GM12878 (cell line): ENCODE measurements around the gene IGFBP2. TPM values are rescaled to one million over a fixed set of nuclear protein-coding genes. Genes with fewer than 3 reads are reported as not detected.

Experiments
- ATAC-seq: fragments of 200-7000 bp; cut with Tn5 transposase; 3 replicates; pipeline ENCODE4 v1.9.1; 2020; ENCODE audit warnings: mild to moderate bottlenecking, moderate library complexity
- BruUV-seq: library from RNA; stranded (reverse); fragments of 400-500 nt; replicated peaks from 2 replicates; lab custom pipeline; 2021; lab: Mats Ljungman, UMichigan
- CTCF ChIA-PET: fragments of 300-600 bp; sonication (Branson Sonifier 250); formaldehyde crosslinking; extraction: SDS; loops from one replicate; lab custom pipeline; 2021; ENCODE audit warnings: inconsistent platforms; lab: Yijun Ruan, JAX
- POLR2A ChIA-PET: fragments of 350-600 bp; formaldehyde crosslinking; extraction: SDS; loops from one replicate; lab custom pipeline; 2021; ENCODE audit warnings: inconsistent platforms; lab: Charles Lee
- RAD21 ChIA-PET: fragments of 300-600 bp; sonication (Branson Sonifier 250); formaldehyde crosslinking; loops from one replicate; lab custom pipeline; 2023; ENCODE audit warnings: antibody characterized with exemption; ENCODE audit not compliant: unreplicated experiment; lab: Charles Lee
- SMC1A ChIA-PET: fragments of 300-600 bp; sonication (Branson Sonifier 250); formaldehyde crosslinking; loops from one replicate; lab custom pipeline; 2023; ENCODE audit not compliant: unreplicated experiment, uncharacterized antibody; lab: Charles Lee
- DNase-seq: peaks from one replicate; pipeline ENCODE4 v3.0.0-alpha.2; 2011; ENCODE audit warnings: low read depth, low spot score
- FAIRE-seq: peaks from 3 replicates; lab custom pipeline; 2011; peaks lifted over from hg19 to GRCh38; lab: Jason Lieb, UNC
- H2AFZ ChIP-seq: 2 replicates; pipeline ENCODE4 v1.6.0; 2011; ENCODE audit warnings: low read depth, low read length, control low read depth; ENCODE audit not compliant: control insufficient read depth
- H3K27ac ChIP-seq: 2 replicates; pipeline ENCODE4 v1.5.1; 2011; ENCODE audit warnings: control low read depth; ENCODE audit not compliant: control insufficient read depth, insufficient read depth
- H3K27me3 ChIP-seq, 2 experiments: replicated peaks in 1 of 2; 2 replicates each; pipeline versions ENCODE4 v1.6.0 to v1.6.1; 2011; ENCODE audit warnings: low read length in 1 of 2; ENCODE audit not compliant: control insufficient read depth in 2 of 2, insufficient read depth in 2 of 2
- H3K36me3 ChIP-seq, 2 experiments: 2 replicates each; pipeline ENCODE4 v1.5.1; 2011; ENCODE audit warnings: low read length in 1 of 2; ENCODE audit not compliant: control insufficient read depth in 2 of 2, insufficient read depth in 2 of 2
- H3K4me1 ChIP-seq: 2 replicates; pipeline ENCODE4 v1.6.1; 2011; ENCODE audit warnings: mild to moderate bottlenecking, low read length, moderate library complexity, mixed read lengths; ENCODE audit not compliant: control insufficient read depth, insufficient read depth
- H3K4me2 ChIP-seq: 2 replicates; pipeline ENCODE4 v1.6.0; 2011; ENCODE audit warnings: control low read depth; ENCODE audit not compliant: control insufficient read depth, insufficient read depth
- H3K4me3 ChIP-seq: fragments of 200-600 bp; sonication (generic); 2 replicates; pipeline ENCODE4 v1.5.1; 2016
- H3K79me2 ChIP-seq: 2 replicates; pipeline ENCODE4 v1.6.0; 2011; ENCODE audit warnings: low read length; ENCODE audit not compliant: control insufficient read depth, insufficient read depth
- H3K9ac ChIP-seq: 2 replicates; pipeline ENCODE4 v1.8.0; 2011; ENCODE audit warnings: low read length, control low read depth, mixed read lengths; ENCODE audit not compliant: control insufficient read depth, insufficient read depth
- H3K9me3 ChIP-seq: replicated peaks from 3 replicates; pipeline ENCODE4 v1.5.1; 2011; ENCODE audit warnings: mild to moderate bottlenecking, low read length; ENCODE audit not compliant: control insufficient read depth, insufficient read depth
- H4K20me1 ChIP-seq: 2 replicates; pipeline ENCODE4 v1.6.0; 2011; ENCODE audit not compliant: control insufficient read depth, insufficient read depth
- FOXM1 ChIP-seq: IDR thresholded peaks from 2 replicates; pipeline ENCODE4 v1.6.1; 2012; ENCODE audit warnings: low read depth, mild to moderate bottlenecking, inconsistent platforms, low read length, moderate library complexity
- KDM1A ChIP-seq: fragments of 200-600 bp; sonication (generic); IDR thresholded peaks from 2 replicates; pipeline ENCODE4 v1.6.1; 2016; ENCODE audit warnings: borderline replicate concordance
- MEF2A ChIP-seq: IDR thresholded peaks from 2 replicates; pipeline ENCODE4 v1.6.1; 2011; ENCODE audit warnings: low read depth, mild to moderate bottlenecking, low read length, moderate library complexity; ENCODE audit not compliant: insufficient read depth
- NFYB ChIP-seq: IDR thresholded peaks from 2 replicates; pipeline ENCODE4 v1.6.1; 2011; ENCODE audit warnings: low read depth, mild to moderate bottlenecking, low read length, improper control_type of control experiment, moderate library complexity; ENCODE audit not compliant: insufficient read depth
- RELA ChIP-seq: fragments of 450-650 bp; IDR thresholded peaks from 2 replicates; pipeline ENCODE4 v1.8.0; 2014; ENCODE audit warnings: borderline replicate concordance; ENCODE audit not compliant: partially characterized antibody
- STAT3 ChIP-seq: IDR thresholded peaks from 2 replicates; pipeline ENCODE4 v1.6.1; 2011; ENCODE audit warnings: low read depth, low read length, improper control_type of control experiment
- WGBS: methylation state at CpG from one replicate; pipeline ENCODE4 v1.1.6; 2016; ENCODE audit warnings: low lambda C conversion rate; ENCODE audit not compliant: insufficient replicate concordance, insufficient coverage; ENCODE audit errors: missing lambda C conversion rate; 5-methylcytosine and 5-hydroxymethylcytosine counted together
- in situ Hi-C: fragments of 300-500 bp; cut with MboI; formaldehyde crosslinking; loops from 9 replicates; pipeline ENCODE4 v1.14.3; 2018; ENCODE audit warnings: mixed read lengths
- intact Hi-C: fragments of 100-400 bp; cut with micrococcal nuclease; formaldehyde crosslinking; loops from one replicate; pipeline ENCODE4 v1.14.2; 2022; ENCODE audit not compliant: unreplicated experiment
- polyA plus RNA-seq, 11 experiments: library from polyadenylated mRNA; depleted of rRNA in 4 of 11; unstranded in 6 of 11; stranded (reverse) in 5 of 11; fragments of >200 nt; fragmentation: Nextera tagmentation in 4 of 11; fragmentation: Illumina TruSeq in 1 of 11; extraction: Ambion mirVana in 4 of 11; extraction: Trizol in 1 of 11; gene quantifications; 1 replicate in 1 of 11; 2 replicates in 10 of 11; pipeline versions ENCODE4 v1.2.1 to v1.2.3, GENCODE V29; 2011 to 2016; ENCODE audit warnings: inconsistent platforms in 2 of 11, missing spikeins in 2 of 11, low read depth in 1 of 11
- total RNA-seq, 4 experiments: library from RNA; depleted of rRNA in 3 of 4; stranded (reverse); fragments of >200 nt in 3 of 4; fragmentation: Illumina TruSeq in 1 of 4; extraction: Trizol in 1 of 4; gene quantifications; 2 replicates each; pipeline versions ENCODE4 v1.2.1 to v1.2.3, GENCODE V29; 2013 to 2021
- TF ChIP-seq, protein P1 (sequence below): fragments of 450-650 bp; IDR thresholded peaks from 2 replicates; pipeline ENCODE4 v1.6.1; 2017; ENCODE audit warnings: mild to moderate bottlenecking, moderate library complexity
- TF ChIP-seq, protein P2 (sequence below): IDR thresholded peaks from 2 replicates; pipeline ENCODE4 v1.6.1; 2012; ENCODE audit warnings: low read depth, low read length, improper control_type of control experiment

The IGFBP2 gene
- total and polyA plus RNA-seq, 10 of the 15 experiments (the other 5 are each of a cell fraction or from before 2014, with no cell fraction given), result 0.11 to 1.5 (median 0.38) TPM; not detected in 5

DNA sequence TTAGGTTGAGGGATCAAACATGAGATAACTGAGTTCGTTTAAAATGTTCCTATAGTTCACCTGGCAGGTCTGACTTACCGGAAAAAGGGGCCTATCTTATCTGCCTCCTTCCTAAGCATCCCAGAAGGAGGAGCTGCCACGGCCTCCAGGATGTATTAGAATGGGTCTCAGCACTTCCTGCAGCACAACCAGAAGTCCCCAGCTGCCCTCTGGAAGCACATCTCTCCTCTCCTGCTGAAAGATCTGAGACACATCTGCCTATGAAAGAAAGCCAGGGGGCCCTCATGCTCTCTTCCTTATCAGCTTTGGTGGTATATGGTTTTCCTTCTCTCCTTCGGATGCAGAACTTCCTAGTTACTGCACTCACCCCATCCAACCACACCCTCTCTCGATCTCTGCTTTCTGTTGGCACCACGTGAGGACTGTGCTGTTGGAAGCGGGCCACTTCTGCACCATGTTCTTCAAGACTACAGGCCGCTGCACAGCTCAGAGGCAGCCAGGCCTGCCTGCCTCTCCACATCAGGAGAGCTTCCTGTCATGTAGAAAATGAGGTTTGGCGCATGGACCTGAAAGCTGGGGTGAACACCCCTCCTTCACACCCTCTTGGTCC lies 55.6 kb downstream of the IGFBP2 start:
- Histone ChIP-seq H3K79me2 (no peaks in the 10 kb centered on the region), H3K27ac (no peak overlapping the region), H4K20me1 (no peaks in the 10 kb centered on the region), H3K36me3 (no peaks in the 10 kb centered on the region), H3K4me1 (no peaks in the 10 kb centered on the region), H3K9ac (no peak overlapping the region), H3K4me3 (no peak overlapping the region), H3K4me2 (no peak overlapping the region), H3K27me3 (peaks cover 7 to 10% of the 10 kb centered on the region in 2 experiments), H2AFZ (no peak overlapping the region), H3K9me3 (no peaks in the 10 kb centered on the region)
- RAD21 ChIA-PET, result no interaction called here
- no peak for ATAC-seq
- no peak for FAIRE-seq
- CTCF ChIA-PET, result interaction anchor here (1.0 to 1.7 kb wide), 2 partner anchors 822 to 1068 kb away, joined by 3 to 4 read pairs; no protein-coding TSS in a partner anchor
- no peak for TF ChIP-seq FOXM1
- no peak for TF ChIP-seq RELA
- no peak for TF ChIP-seq NFYB
- no peak for TF ChIP-seq MEF2A
- TF ChIP-seq, protein P1, sequence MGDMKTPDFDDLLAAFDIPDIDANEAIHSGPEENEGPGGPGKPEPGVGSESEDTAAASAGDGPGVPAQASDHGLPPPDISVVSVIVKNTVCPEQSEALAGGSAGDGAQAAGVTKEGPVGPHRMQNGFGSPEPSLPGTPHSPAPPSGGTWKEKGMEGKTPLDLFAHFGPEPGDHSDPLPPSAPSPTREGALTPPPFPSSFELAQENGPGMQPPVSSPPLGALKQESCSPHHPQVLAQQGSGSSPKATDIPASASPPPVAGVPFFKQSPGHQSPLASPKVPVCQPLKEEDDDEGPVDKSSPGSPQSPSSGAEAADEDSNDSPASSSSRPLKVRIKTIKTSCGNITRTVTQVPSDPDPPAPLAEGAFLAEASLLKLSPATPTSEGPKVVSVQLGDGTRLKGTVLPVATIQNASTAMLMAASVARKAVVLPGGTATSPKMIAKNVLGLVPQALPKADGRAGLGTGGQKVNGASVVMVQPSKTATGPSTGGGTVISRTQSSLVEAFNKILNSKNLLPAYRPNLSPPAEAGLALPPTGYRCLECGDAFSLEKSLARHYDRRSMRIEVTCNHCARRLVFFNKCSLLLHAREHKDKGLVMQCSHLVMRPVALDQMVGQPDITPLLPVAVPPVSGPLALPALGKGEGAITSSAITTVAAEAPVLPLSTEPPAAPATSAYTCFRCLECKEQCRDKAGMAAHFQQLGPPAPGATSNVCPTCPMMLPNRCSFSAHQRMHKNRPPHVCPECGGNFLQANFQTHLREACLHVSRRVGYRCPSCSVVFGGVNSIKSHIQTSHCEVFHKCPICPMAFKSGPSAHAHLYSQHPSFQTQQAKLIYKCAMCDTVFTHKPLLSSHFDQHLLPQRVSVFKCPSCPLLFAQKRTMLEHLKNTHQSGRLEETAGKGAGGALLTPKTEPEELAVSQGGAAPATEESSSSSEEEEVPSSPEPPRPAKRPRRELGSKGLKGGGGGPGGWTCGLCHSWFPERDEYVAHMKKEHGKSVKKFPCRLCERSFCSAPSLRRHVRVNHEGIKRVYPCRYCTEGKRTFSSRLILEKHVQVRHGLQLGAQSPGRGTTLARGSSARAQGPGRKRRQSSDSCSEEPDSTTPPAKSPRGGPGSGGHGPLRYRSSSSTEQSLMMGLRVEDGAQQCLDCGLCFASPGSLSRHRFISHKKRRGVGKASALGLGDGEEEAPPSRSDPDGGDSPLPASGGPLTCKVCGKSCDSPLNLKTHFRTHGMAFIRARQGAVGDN, result no peak
- no peak for TF ChIP-seq STAT3
- TF ChIP-seq, protein P2, sequence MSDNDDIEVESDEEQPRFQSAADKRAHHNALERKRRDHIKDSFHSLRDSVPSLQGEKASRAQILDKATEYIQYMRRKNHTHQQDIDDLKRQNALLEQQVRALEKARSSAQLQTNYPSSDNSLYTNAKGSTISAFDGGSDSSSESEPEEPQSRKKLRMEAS, result no peak
- TF ChIP-seq KDM1A, result no peak
- in situ Hi-C loops, result no loop called here
- 21% methylated on average over 9 of the region's 9 CpGs for WGBS
- SMC1A ChIA-PET, result interaction anchor here (0.8 kb wide), 1 partner anchor 10 kb away, joined by 3 read pairs; no protein-coding TSS in a partner anchor
- POLR2A ChIA-PET, result no interaction called here
- DNase-seq, result no peak
- BruUV-seq, result no TSS peak
- intact Hi-C loops, result no loop called here
